ENCODE data around the gene L3MBTL4.

L3MBTL4 gene

DNA sequence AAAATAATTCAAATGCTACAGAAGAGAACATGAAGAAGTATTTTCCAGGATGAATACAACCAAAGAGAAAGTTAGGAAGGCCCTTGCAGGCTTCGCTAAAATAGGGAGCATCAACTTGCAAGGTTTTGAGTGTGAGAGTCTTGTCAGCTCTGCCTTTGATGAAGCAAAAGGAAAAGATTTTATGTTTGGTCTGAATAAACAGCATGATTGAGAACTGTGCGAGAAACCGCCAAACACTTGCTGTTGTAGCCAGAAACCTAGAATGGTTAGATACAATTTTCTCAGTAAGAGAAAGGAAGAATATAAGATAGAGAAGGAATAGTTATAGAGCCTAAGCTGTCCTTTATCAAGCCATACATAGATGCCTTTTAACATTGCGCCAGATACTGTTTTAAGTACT lies 163.6 kb downstream of the L3MBTL4 start:
- no peak for DNase-seq (ENCODE audit: low read depth)

DNA sequence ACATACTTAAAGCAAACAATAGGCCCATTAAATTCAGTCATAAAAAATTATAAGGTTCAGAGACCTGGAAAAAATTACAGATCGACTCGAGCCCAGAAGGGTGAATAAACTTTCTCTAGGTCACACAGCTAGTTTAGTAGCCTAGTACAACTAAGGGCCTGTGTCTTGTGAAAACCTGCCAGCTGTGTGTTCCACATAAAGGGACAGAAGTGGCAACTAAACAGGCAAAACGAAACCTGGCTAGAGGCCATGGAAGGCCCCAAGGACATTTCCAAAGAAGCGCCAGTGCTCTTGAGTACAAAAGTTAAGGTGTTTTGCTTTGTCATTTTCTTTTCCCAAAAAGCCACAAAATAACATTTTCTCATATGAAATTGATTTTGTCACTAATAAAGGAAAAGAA lies 164.9 kb downstream of the L3MBTL4 start:
- no peak for DNase-seq (ENCODE audit: low read depth)

DNA sequence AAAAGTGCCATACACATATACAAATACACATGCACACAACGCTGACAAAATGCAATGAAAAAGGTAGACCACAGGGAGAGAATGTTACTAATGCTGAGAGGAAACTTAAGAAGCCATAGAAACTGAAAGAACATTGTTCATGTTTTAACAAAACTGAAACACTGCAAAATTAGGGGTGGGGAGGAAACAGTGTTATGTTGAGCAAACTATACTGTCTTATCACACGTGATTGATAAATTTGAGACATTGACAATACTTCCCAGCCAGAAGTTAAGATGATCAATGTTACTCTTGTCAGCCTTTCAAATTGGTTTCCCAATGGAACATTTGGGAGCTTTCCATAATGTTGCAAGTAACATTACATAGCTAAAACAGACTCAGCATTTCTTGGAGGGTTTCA lies 165.5 kb downstream of the L3MBTL4 start:
- no peak for DNase-seq (ENCODE audit: low read depth)

DNA sequence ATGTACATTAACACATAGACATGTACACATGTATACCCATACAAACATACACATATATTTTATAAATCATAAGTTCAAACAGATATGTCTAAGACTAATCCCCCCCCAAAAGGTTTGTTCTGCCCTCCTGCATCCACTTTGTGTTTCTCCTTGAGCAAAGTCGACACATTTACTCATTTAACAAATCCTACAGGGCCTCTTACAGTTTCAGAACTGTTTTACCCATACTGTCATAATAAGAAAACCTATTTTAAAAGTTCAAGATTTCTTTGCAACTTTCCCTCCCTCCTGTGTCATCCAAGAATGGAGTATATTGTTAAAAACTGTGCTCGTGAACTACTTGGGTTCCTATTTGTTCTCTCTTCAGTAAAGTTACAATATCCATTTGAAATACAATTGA lies 166.7 kb downstream of the L3MBTL4 start:
- DNase-seq (ENCODE audit: low read depth) = no peak

DNA sequence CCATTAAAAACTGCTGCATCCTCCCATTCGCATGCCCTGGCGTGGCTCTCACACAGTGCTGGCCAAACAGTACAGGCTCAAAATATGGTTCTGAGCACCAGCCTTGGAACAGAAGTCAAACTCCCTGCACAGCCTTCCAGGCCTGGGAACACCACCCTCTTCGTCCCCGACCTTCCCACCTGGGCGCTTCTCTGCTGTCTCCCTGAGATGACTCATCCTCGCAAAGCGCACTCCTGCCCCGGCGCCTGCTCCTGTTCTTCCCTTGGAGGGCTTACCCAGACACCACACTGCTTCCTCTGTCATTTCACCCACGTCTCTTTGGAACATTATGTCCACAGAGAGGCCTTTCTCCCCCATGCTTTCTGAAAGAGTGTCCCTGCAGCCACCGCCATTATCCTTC lies 172.7 kb downstream of the L3MBTL4 start:
- no peak for DNase-seq (ENCODE audit: low read depth)

DNA sequence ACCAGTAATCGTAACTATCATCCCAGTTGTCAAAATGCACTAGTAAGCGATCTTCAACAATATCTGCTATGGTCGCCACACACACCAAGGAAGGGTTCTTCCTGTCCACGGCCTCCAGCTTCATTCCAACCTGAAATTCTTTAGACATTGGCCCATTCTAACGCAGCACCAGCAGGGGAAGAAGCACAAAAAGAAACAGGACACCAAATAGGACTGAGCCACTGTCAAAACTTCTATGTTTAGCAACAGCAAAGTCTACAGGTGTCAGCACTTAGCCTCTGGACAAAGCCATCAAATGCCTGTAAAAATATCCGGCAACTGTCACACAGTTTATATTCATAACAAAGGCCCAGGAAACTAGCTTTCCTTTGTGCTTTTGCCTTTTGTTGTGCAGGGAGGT lies 175.0 kb downstream of the L3MBTL4 start:
- DNase-seq (ENCODE audit: low read depth) = no peak

DNA sequence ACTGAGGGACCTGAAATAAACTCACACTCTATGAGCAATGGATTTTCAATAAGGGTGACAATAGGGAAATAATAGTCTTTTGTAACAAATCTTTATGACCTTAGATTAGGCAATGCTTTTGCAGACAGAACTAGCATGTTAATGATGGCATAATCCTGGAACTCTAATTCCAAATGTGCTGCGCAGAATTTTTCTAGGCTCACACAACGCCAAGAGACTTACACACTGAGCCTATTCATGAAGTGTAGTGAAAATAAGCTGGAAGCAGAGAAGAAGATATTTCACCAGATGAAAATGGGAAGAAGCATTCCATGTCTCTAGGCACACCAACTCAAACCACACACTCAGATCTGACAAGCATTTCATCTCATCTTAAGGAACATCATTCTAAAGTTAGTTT lies 178.5 kb downstream of the L3MBTL4 start:
- no peak for DNase-seq (ENCODE audit: low read depth)

DNA sequence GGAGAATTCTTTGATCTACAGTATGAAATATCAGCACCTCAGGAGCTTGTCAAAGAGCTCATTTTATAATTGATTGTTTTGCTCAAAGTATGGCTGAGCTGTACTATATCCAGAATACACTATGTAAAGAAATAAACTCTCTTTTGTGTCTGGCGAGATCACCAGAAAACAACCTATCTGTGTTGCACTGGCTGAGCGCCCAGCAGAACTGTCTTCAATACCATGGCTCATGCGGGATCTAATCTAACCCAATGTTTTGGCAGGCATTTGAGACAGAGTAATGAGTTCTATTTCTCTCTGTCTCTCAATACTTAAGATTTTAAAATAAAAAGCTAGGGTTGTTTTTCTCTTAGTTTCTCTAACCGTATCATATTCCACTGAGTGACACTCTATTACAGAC lies 192.4 kb downstream of the L3MBTL4 start:
- no peak for DNase-seq (ENCODE audit: low read depth)

DNA sequence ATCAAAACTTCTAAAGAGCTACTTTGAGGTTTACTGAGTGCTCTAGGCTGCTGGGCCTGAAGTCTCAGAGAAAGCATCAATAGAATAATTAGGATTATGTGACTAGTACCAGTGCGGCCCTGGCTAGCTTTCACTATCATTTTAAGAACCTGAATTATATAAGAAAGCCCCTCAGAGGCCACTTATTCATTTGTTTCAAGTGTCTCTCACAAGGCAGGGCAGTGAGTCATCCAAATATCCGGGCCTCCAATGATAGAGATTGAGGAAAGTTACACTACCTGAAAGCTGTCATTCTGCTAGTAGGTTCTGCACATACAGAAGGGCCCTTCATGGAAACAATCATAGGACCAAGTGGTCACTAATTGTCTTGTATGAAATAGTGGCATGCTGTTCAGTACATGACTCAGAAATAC lies 193.1 kb downstream of the L3MBTL4 start:
- DNase-seq (ENCODE audit: low read depth) = no peak

DNA sequence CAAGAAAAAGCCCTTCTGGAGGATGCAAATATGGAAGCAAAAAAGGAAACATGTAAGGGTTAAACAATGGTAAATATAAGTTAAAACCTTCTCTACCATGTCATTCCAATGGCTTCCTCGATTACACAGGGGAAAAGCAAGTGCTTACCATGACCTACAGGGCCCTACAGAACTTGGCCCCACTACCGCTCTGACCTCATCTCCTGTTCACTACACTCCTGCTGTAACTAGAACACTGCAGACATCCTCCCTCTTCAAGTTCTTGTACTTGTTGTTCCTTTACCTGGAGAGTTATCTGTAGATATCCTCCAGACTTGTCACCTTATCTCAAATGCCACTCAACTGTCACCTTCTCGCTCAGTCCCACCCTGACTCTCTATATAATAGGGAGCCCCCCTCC lies 194.6 kb downstream of the L3MBTL4 start:
- no peak for DNase-seq (ENCODE audit: low read depth)

DNA sequence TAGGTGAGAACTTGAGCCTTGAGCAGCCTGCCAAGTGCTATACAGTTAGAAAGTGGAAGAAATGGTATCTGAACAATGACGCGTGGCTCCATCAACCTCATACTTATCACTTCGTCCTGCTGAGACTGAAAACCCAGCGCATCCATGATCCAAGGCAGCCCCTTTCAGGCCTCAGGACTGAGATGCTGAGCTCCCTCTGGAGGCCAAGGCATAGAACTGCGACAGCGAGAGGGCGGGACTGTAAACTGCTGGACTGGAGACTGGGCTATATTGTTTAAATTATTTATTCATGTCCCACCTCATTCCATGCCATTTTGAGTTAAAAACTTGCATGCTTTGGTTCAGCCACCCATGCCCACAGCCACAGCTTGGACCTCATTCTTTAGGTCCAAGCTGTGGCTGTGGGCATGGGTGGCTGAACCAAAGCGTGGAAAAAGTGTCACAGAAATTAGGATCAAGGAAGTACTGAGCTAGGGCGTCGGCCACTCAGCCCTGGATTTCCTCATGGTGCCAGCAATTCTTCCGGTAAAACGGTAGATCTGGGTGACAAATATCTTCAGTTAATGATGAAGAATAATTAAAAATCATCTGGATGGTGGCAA lies 195.5 kb downstream of the L3MBTL4 start:
- DNase-seq (ENCODE audit: low read depth) = no peak

DNA sequence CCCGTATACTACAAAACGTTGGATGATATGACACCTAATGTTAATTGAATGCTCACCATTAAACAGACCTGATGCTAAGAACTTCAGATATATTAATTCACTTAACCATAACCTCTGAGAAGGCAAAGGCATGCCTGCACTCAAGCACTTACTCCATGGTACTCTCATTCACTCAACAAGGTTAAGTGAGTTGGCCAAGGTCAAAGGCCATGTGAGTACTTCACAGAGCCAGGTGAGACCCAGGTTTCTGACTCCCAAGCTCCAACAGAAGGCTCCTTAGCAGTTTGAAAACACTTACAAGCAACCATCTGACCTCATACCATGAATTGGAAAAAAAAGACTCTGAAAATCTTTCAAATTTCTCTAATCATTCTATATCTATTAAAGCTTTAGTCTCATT lies 198.8 kb downstream of the L3MBTL4 start:
- DNase-seq (ENCODE audit: low read depth) = no peak

DNA sequence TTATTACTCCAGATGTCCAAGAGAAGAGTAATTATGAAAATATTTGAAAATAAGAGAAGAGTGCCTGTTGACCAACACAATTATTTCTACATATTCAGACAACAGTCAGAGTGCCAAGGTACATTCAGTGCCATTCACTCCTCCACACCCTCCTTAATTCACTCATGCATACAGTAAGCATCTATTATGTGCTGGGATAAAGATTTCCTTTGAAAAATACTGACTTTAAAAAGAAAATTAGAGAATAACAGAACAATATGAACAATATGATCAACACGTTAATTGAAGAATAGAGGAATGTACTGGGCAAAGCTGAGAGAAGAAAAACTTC lies 203.6 kb downstream of the L3MBTL4 start:
- no peak for DNase-seq (ENCODE audit: low read depth)

DNA sequence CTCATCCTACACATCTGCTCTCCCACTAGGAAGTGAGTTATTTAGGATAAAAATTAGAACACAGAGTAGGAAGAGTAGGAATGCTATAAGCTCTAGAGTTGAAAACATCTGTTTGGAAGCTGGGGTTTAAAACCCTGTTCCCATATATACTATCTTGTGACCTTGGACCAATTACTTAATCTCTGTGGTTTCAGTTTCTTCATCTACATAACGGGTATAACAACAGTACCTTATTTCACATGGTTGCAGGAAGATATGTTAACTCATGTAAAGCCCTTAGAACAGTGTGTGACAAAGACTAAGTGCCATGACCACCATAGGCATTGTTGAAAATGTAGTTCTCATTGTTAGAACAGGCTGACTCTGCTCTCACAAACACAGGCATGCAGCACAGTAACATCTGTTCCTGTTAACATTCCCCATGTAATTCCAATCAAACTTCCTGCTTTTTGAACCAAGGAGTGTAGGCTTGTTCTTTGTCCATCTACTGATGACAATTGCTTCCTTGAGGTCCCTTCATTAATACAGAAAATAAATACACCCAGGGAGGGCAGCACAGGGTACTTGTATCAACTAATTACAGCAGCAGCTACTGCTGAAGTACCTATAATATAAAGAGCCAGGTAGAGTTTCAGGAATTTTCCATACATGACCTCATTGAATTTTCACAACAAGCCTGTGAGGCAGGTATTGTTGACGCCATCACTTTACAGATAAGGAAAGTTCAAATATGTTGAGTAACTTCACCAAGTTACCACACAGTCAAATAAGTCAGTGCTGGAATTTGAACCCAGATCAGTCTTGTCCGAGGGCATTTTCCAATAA lies 204.2 kb downstream of the L3MBTL4 start:
- DNase-seq (ENCODE audit: low read depth) = no peak

DNA sequence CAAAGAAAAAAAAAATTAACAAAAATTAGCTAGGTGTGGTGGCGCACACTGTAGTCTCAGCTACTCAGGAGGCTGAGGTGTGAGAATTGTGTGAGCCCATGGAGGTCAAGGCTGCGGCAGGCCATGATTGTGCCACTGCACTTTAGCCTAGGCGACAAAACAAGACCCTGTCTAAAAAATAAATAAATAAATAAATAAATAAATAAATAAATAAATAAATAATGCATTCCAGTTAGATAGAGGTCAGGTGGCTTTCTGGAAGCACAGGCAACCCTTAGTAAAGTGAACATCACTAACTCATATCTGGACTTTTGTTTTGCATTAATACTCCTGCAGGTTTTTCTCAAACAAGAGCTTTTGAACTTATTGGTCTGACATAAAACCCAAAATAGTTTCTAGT lies 206.8 kb downstream of the L3MBTL4 start:
- no peak for DNase-seq (ENCODE audit: low read depth)

DNA sequence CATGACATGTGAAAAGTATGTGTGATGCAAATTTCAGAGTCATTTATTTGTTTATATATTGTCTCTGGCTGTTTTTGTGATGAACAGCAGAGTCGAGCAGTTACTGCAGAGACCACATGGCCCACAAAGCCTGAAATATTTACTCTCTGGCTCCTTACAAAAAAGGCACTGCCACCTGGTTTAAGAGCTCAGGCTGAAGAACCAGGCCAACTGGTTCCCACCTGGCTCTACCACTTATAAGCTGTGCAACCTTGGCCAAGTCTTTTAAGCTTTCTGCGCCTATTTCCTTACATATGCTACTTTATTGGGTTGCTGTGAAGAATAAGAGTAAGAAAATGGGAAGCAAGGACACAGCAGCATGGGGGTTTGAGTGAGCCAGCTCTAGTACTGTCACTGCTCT lies 207.6 kb downstream of the L3MBTL4 start:
- no peak for DNase-seq (ENCODE audit: low read depth)

DNA sequence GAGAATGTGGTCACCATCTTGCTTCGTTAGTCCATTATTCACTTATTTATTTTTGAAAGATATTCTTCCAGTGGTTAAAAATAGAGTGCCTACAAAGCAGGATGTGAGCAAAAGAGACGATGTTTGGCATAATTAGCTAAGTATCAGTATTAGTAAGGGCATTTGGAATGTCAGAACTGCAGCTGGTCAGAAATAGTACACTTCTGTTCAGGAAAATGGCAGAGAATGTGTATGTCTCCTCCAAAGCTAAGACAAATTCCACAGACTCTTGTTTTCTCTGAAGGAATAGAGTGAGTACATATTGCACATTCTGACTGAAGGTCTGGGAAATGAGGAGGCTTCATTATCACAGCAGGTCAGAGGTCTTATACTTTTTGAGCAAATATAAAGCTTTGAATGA lies 209.0 kb downstream of the L3MBTL4 start:
- no peak for DNase-seq (ENCODE audit: low read depth)

DNA sequence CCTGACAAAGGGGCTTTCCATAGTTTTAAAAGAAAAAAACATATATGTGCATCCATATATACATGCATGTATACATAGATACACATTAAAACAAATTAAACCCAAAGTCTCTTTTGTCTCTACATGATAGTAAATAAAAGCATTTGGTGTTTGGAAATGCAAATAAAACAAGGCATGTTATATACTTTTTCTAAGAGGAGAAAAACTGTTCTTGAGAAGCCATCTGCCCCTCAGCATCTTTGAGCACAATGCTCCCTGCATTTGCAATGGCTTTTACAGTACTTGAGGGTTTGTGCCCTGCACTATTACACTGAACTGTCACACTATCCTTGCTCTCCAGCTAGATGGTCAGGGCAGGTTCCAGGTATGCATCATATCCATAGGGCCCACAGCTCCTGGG lies 210.2 kb downstream of the L3MBTL4 start:
- no peak for DNase-seq (ENCODE audit: low read depth)

DNA sequence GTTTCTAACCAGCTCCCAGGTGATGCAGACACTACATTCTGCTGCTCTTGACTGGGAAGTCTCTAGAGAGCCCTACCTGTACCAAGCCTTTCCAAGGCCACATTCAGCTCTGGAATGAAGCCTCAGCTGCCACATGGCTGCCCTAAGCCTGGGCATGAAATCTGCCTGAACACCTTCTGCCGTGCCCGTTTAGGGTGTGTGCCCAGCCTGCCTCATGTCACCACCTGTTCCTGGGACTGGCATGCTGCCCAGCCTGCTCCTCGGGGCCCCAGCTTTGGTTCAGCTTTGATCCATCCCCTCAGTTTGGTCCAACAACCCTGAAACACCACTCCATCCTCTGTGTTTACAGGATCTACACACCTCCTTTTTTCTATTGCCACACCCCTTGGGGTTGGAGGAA lies 210.9 kb downstream of the L3MBTL4 start:
- no peak for DNase-seq (ENCODE audit: low read depth)

DNA sequence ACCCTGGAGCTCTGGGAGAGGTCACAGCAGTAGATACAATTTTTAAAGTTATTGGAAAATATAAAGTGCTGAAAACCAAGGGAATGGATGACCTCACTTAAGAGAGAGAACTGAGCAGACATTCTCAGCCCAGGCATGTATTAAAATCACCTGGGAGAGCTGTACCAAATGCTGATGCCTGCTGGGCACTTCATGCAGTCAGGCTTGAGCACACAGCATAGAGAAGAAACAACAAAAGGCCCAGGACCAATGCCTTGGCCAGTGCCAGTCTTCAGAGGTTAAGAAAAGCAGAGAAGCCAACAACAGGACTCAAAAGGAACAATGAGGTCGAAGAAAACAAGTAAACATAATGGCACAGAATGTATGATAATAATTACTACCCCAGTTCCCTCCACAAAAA lies 211.8 kb downstream of the L3MBTL4 start:
- DNase-seq (ENCODE audit: low read depth) = no peak

DNA sequence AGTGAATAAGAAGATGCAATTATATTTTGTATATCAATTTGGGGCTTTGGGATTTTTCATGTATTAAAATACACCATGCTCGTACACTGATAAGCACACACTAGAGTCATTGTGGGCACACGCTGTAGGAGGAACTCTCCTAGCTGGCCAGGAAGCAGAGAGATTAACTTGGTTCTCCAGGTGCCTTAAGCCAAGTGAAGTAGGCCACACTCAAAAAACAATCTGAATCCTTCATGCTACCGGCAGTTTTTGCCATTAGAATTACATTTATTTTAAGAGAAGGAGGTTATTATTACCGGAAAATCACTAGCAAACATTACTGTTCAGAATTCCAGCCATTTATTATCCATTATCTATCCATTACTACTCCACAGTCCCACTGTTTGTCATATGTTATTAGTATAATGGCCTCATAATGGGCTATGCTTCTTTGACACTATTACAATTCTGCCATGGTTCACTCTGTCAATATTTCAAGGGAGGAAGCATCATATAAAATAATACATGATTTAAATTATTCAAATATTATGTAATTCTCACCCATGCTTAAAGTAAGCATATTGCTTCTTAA lies 214.4 kb downstream of the L3MBTL4 start:
- no peak for DNase-seq (ENCODE audit: low read depth)

DNA sequence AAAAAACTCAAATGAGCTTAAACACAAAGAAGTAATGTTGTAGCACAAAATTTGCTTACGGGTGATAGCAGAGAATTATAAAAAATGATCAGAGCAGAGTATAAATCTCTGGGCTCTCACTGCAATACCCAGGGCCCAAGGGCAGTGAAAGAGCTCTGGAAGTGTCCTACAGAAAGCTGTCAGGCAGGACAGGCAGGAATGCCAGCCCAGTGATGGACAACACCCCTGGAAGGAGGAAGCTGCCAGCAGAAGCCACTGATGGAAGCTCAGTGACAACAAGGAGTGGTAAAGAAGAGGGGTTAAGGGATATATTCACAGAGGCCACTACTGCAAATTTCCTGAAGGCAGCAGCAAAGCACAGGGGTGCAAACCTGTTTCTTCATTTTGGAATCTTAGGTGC lies 214.9 kb downstream of the L3MBTL4 start:
- DNase-seq (ENCODE audit: low read depth) = no peak

DNA sequence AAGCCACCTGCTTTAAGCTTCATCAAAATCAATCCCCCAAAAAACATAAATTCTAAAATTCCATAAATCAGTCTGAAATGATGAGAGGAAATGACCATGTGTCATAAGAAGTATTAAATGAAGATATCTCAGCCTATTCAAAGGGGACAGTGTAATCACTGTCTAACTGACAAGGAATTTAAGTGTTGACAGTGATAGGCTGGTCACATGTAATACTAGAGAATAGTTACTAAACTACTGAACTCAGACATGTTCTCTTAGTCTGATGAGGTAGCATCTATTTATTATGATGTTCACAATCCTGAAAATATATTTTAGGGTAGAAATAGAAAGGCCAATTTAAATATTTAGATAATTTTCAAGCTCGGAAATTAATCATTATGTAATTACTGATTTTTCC lies 216.1 kb downstream of the L3MBTL4 start:
- no peak for DNase-seq (ENCODE audit: low read depth)

DNA sequence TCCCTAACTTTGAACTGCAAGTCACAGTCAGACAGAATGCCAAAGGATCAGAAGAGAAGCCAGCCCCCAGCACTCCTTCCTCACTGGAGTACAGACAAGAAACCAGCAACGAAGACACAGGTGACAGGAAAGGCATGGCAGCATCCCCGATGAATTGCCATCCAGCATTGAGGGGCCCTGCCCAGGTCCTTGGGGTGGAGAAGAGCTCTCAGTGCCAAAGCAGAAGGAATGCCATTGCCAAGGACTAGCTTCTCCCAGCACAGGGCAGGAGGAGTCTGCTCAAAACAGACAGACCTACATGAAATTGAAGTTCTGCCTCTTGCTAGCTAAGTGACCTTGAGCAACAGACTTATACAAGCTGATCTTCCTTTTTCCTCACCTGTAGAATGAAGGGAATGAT lies 220.1 kb downstream of the L3MBTL4 start:
- no peak for DNase-seq (ENCODE audit: low read depth)

Measured in stimulated activated CD4-positive, alpha-beta T cell treated with anti-CD3 and anti-CD28 coated beads, Interleukin-2, amount 100 ng/mL, for 4 hours (primary cell).